GM19438 (cell line): ENCODE results near the gene HOXA6.

Experiments used
- ATAC-seq: cut with Tn5 transposase; IDR thresholded peaks from one replicate; pipeline ENCODE4 v1.9.1; 2021; ENCODE audit warnings: low read depth; ENCODE audit not compliant: unreplicated experiment

HOXA6 gene

GRCh38 chr7:27126596-27127327 lies 20.8 kb downstream of the HOXA6 start:
- no peak for ATAC-seq

DNA sequence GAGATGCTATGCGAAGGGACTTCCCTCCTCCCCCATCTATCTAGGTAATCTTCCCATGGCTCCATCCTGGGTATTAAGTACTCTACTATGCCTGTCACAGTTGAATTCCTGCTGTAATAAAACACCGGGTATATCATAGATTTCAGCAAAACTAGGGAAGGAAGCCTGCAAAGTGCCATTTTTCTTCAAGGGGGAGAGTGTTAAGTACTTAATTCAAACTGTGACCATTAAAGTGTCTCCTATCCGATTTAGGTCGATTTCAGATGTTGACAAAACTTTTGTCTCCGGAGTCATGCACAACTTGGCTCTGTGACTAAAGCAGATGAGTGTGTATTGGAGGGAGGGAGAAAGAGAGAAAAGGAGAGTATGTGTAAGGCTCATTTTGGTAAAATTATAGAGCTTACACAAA lies 21.6 kb downstream of the HOXA6 start:
- no peak for ATAC-seq

GRCh38 chr7:27124902-27125689 lies 22.5 kb downstream of the HOXA6 start:
- ATAC-seq, result no peak

- ATAC-seq, result no peak
Measured at GRCh38 chr7:27124096-27124901, 23.3 kb downstream of the HOXA6 start.

- no peak for ATAC-seq
Measured at GRCh38 chr7:27123477-27124053, 24.0 kb downstream of the HOXA6 start.

DNA sequence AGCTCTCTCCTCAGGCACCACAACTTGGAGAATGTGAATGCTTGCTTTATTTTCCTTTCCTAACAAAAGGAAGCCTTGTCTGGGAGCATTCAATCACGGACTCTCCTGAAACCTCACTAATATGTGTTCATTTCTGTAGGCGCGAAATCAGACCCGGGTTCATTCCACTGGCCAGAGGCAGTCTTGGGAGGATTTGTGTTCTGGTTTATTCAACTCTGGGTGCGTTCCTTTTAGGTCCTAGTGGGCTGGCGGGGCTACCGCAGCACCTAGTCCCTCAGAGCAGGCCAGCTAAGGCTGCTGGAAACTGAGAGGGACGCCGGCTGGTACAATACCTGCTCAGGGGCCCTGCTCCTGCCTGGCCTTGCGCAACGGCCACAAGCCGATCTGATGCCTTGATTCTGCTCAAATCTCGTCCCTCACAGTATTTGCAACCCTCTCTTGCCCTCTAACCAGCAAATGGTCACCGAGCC lies 24.5 kb downstream of the HOXA6 start:
- ATAC-seq, result no peak

- no peak for ATAC-seq
Measured at GRCh38 chr7:27122077-27122910, 25.3 kb downstream of the HOXA6 start.

- no peak for ATAC-seq
Measured at GRCh38 chr7:27121684-27122076, 25.9 kb downstream of the HOXA6 start.

DNA sequence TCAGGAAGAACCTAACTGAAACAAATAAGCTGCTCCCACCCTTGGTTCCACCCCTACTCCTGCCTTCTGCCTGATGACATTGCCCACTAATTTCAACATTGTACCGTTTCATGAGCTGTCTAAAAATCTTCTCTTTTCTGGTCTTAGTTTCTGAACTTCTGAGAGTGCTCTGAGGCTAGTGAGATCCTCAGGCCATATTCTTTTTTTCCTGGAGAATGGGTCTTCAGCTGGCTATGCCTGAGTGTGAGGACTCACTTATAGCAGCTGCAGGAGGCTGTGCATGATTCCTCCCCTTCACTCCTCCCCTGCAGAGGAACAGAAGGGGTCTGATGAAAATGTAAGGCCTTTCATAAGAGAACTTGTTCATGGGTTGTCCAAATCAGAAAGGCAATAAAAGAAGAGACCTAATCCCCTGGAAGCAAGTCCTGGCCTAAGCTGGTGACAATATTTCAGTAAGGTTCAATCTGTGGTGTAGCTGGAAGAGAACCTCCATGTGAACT lies 28.1 kb downstream of the HOXA6 start:
- no peak for ATAC-seq

DNA sequence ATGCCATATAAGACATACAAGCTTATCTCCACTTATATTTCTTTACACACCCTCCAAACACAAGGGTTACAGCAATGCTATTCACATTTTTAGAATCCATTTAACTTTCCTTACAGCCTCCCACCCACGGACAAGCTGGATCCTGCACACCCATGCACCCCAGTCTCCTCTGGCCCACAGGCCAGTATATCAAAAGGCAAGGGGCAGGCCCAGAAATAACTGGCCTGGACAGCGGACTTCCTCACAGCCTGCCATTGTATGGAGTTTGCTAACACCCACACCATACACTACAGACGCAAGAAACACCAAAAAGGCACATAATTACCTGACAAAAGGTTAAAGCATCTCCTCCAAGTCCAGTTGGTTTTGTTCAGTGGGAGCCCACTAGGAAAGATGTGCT lies 29.0 kb downstream of the HOXA6 start:
- ATAC-seq, result no peak

DNA sequence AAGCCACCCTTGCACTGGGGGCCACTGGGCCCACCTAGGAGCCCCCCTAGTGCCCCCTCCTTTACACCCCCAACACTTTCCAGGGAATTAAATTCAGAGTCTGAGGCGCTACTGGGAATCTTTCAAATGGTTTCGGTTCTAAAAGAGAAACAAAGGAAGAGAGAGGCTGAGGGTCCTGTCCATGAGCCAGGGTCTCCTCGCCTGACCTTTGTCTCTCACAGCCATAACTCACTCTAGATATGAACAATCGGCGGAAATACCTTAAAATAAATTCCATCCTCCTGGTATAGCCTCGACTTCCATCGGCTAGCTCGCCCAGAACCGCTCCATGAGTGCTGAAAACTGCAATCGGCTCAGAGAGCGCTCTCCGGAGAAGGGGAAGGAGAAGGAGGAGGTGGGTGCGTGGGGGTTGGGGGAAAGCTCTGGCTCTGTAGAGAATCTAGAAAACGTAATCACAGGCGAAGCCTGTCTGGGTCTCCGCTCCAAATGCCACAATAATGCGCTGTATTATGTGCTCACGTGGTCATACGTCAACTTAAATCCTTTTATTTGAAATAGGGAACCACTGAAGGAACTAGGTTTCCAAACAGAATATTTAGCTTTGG lies 29.6 kb downstream of the HOXA6 start:
- ATAC-seq, result no peak

GRCh38 chr7:27116962-27117886 lies 30.4 kb downstream of the HOXA6 start:
- ATAC-seq, result no peak

DNA sequence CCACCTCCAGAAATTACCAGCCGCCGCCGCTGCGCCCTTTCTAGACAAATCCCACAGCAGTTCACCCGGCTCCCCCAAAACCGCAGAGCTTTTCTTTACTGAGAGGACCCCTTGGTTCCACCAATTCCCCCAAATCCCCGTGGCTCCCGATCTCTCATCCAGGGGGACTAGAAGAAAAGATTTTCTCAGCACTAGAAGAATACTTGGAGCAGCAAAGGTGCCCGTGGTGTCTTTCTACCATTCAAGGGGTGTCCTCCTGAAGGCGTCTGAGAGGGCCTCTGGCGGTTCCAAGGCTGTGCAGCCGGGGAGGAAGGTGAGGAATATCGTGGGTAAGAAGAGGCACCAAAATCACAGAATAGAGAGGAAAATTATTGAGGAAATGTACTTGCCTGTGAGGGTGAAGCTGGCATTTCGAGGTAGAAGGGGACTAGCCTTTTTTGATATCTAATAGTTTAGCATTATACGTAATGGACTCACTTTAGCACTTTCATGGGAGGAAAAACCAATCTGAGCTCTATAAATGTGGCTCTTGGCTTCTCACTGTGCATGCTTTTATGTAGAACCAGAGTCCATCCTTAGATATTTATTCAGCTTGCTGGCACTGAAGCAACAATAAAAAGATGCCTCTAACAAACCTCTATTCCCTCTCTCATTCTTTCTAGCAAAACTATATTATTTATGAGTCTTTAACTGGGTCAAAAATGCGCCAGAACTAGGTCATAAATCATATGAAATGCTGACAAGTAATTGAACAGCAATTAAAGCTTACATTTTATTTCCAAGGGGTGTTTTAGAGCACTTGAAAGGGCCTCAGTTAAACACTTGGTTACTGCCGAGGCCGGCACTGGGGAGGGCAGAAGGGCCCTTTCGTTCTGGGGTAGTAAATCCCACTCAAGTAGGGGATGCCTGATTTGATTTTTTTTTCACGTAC lies 31.3 kb downstream of the HOXA6 start:
- no peak for ATAC-seq

GRCh38 chr7:27115221-27116026 lies 32.1 kb downstream of the HOXA6 start:
- no peak for ATAC-seq

DNA sequence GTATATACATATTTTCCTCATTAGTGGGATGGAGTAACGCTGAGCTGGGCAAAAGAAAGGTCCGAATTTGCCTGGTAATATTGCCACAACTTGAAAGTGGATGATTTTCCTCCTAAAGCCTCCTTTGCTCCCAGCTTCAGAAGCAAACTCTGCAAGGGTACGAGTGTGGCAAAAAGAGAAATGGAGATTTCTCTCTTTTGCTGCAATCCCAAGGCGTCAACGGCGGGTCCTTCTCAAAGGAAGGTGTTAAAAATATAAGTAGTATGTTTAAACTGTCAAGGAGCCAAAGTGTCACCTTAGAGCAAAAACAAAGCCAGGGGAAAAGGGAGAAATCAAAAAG lies 32.7 kb downstream of the HOXA6 start:
- ATAC-seq, result no peak

DNA sequence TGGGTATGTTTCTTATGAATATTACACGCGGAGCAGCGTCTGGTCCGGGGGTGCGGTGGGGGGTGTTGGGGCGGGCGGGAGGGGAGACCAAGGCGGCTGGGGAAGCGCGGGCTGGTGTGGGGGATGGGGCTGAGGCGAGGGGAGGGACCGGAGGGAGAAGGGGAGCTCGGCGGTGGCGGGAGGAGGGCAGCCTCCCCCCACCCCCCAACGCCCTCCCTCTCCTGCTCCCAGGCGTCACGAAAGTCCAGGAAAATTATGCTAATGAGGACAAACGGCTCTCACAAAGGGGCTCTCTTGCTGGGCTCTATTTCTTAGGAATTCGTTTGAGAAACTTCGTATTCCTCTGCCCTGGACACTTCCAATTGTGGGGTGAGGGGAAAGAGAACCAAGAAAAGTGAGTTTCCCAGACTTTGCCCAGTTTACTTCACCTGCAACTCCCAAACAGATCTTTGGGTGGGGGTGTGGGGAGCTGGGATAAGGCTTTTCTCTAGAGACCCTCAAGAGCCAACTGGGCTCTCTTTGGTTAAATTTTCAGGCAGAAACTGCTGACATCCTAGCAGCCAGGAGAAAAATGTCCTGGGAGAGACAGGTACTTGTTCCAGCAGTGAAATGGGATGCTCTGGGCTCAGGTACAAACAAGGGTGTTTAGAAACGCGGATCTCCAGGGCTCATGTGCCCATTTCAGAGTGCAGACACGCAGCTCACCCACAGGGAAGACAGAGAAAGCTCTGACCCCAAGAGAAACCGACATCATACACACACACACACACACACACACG lies 33.4 kb downstream of the HOXA6 start:
- ATAC-seq, result no peak
